ENCODE results near the gene TRIM46.

The TRIM46 gene, protein sequence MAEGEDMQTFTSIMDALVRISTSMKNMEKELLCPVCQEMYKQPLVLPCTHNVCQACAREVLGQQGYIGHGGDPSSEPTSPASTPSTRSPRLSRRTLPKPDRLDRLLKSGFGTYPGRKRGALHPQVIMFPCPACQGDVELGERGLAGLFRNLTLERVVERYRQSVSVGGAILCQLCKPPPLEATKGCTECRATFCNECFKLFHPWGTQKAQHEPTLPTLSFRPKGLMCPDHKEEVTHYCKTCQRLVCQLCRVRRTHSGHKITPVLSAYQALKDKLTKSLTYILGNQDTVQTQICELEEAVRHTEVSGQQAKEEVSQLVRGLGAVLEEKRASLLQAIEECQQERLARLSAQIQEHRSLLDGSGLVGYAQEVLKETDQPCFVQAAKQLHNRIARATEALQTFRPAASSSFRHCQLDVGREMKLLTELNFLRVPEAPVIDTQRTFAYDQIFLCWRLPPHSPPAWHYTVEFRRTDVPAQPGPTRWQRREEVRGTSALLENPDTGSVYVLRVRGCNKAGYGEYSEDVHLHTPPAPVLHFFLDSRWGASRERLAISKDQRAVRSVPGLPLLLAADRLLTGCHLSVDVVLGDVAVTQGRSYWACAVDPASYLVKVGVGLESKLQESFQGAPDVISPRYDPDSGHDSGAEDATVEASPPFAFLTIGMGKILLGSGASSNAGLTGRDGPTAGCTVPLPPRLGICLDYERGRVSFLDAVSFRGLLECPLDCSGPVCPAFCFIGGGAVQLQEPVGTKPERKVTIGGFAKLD

DNA sequence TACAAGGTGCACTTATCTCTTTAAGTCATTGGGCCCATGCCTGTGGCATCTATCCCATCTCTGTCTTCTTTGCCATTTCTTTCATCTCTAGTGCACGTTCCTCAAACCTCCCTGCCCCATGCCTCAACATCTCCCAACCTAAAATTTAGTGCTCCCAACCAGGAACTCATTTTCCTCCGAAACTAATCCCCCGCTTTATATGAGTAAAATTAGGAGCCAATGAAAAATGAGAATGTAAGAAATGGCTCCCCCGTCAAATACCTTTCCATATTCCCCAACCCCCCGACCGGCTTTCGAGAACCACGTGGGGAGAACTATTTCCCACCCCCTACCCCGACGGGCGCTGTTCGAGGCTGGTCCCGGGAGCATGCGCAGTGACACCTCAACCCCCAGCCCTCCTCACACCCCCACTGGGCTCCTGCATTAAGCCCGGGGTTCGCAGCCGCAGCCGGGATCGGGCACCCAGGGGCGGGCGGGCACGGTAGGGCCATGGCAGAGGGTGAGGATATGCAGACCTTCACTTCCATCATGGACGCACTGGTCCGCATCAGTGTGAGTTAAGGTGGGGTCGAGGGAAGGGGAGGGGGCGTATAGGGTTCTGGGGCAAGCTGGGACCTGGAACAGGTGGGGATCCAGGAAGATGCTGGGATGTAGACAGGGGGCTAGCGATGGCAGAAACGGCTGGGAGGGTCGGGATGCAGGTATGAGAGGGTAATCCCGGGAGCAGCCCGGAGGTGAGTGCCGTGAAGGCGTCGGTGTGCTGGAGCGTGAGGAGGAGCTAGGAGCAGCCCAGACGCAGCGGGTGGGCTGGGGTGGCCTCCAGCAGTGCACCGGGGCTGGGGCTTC lies at the start of gene TRIM46:
TSS of gene TRIM46 (plus strand) at position 372 of the 846 bp plus-strand sequence. CDS start at position 490, 118 bp downstream.
- DNase-seq (ENCODE audit: low read depth) = peak; percentile 71

- no peak for DNase-seq (ENCODE audit: low read depth)
These were observed 48.9 kb upstream of the TRIM46 start for GRCh38 chr1:155124503-155125463.

DNA sequence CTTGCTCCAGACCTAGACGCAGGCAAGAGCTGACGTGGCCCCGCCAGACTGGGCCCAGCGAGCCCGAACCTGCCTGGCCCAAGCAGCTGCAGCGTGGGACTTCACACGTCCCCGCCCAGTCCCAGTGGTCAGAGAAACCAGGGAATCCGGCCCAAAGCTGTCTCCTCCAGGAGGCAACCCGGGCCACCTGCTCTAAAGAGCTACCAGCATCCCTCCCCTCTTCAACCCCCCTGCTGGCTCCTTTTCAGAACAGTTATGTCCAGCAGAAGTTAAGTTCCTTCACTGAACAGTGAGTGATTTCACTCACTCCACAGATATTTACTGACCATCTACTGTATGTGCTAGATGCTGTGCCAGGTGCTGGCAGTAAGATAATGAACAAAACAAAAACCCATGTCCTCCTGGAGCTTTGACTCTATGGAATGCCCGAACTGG lies 48.1 kb upstream of the TRIM46 start:
- DNase-seq (ENCODE audit: low read depth) = no peak

GRCh38 chr1:155125946-155126555 lies 47.6 kb upstream of the TRIM46 start:
- no peak for DNase-seq (ENCODE audit: low read depth)

DNA sequence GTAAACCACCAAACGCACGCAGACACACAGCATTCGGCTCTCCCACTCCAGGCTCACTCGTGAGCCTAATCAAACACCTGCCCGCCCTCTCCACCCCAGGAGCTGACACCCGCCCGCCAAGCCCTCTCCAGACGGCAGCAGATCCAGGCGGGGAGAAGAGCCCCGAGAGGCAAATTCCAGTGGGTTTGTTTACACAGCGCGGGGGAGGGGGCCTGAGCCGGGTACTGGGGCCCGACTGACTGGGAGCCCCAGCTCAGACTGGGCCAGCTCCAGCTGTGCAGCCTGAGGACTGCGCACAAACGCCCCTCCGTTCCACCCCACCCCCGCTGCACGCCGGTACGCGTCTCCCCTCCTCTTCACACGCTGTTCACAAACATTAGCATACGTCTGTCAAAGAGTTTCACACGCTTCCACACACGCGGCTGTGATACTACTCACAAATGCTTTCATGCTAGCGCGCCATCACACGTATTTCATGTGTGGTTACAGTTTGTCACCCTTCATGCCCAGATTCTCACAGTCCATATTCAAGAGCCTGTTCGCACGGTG lies 47.0 kb upstream of the TRIM46 start:
- peak; percentile 23 for DNase-seq (ENCODE audit: low read depth)

DNA sequence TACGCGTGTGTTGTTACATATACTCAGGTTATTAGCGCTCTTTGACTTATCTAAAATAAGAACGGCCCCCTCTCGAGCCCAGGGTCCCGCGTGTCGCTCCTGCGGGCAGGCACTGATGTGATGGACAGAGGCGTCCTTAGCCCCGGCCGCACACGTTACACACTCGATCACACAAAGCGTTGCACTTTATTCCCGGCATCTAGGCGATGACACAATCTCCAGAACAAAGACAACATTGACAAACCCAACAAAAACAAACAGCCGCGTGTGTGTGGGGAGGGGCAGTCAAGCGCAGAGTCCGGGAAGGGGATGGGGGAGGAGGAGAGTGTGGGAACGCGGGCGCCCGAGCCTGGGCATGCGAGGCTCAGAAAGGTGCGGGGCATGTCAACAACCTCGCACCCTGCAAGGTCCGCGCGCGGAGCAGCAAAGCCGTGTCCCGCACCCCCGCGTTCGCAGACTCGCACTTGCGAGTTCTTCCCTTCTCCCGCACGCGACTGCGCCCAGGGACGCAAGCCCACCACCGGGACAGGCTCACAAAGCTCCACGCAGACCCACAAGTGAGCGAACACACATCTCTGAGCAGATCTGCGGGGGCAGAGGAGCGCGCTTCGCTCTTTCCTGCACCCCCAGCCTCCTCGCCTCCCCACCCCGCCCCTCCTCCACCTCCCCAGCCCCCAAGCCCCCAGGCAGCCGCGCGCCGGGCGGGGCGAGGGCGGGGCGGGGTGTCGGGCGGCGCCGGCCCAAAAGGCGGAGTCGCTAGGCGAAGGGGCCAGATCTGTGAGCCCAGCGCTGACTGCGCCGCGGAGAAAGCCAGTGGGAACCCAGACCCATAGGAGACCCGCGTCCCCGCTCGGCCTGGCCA lies 46.3 kb upstream of the TRIM46 start, which contains the start of gene EFNA1:
TSS of gene EFNA1 (plus strand) at position 772 of the 862 bp plus-strand sequence. CDS start 102 bp downstream, outside the sequence.
- peak; percentile 24 for DNase-seq (ENCODE audit: low read depth)

- DNase-seq (ENCODE audit: low read depth) = no peak
These were observed 45.5 kb upstream of the TRIM46 start for GRCh38 chr1:155127967-155128754.

DNA sequence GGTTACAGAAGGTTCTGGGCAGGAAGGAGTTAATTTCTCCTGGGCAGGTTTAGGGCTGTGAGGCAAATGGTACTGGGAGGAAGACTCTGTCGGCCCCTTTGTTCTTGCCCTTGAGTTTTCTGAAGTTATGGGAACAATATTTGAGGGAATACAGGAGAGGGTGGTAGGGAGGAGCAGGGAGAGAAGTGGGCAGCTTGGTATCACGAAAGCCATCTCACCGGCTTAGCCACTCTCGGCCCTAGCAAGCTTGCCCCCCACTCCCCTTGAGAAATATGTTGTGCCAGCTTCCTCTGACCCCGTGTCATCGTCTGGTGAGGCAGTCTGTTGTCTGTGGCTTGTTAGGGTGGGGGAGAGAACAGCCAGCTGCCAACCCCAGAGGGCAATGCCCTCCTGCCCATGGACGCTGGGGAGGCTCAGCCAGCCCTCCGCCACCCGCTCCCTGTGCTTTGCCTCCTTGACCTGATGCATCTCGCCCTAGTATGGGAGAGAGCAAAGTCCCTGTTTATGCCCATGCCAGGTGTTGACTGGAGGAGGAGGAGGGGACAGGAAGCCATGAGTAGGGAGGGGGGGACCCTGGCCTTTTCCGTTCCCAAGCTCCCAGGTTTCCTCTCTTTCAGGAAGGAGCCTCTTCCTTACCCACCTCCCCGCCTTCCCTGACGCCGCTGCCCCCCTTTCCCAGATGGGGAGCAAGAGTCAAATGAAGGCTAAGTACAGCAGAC lies 44.7 kb upstream of the TRIM46 start:
- DNase-seq (ENCODE audit: low read depth) = no peak

DNA sequence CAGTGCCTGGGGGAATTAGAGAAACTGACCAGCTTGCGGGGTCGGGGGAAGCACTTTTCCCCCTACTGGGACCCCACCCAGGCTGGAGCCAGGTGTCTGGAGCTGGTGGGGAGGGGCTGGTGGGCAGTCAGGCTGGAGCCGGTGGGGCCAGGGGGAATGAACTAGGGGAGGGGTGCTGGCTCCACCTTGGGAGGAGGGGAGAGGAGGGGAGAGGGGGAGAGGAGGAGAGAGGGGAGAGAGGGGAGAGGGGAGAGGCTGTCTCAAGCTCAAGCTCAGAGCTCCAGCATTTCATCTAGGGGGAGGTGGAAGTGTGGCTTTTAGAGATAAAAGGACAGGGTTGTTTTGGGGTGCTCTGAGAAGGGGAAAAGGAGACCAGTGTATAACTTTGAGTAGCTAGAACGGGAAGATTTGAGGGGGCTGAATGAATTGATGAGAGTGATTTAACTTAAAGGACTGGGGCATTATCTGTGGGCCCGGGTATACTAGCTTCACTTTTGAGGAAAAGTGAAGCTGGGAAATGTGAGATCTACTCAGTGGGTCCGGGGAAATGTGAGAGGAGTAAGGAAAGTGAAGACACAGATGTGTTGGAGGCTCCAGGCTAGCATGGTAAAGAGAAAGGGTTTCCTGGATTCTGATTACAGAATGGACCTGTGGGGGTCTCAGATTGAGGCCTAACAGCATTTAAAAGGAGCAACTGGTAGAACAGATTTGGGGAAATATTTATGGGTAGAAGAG lies 43.2 kb upstream of the TRIM46 start:
- DNase-seq (ENCODE audit: low read depth) = no peak

DNA sequence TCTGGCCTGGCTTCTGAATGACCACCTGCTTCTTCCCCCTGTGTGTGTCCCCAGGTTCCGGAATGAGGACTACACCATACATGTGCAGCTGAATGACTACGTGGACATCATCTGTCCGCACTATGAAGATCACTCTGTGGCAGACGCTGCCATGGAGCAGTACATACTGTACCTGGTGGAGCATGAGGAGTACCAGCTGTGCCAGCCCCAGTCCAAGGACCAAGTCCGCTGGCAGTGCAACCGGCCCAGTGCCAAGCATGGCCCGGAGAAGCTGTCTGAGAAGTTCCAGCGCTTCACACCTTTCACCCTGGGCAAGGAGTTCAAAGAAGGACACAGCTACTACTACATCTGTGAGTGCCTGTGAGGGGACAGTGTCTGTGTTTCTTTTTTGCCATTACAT lies 42.4 kb upstream of the TRIM46 start:
- no peak for DNase-seq (ENCODE audit: low read depth)

DNA sequence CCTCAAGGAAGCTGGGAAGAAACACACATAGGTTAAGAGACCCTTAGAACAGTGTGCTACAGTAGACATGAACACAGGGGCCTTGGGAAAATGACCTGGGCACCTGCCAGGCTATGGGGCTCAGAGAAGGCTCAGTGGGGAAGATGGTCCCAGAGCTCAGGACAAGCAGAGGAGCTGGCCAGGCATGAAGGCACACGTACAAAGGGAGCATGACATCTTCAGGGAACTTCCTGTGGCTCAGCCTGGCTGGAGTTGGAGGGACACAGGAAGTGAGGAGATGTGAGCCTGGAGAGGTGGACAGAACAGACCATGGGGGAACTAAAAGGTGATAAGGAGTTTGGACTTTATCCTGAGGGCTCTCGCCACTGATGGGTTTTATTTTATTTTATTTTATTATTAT lies 41.8 kb upstream of the TRIM46 start:
- DNase-seq (ENCODE audit: low read depth) = no peak

GRCh38 chr1:155133799-155134281 lies 39.8 kb upstream of the TRIM46 start:
- DNase-seq (ENCODE audit: low read depth) = no peak

DNA sequence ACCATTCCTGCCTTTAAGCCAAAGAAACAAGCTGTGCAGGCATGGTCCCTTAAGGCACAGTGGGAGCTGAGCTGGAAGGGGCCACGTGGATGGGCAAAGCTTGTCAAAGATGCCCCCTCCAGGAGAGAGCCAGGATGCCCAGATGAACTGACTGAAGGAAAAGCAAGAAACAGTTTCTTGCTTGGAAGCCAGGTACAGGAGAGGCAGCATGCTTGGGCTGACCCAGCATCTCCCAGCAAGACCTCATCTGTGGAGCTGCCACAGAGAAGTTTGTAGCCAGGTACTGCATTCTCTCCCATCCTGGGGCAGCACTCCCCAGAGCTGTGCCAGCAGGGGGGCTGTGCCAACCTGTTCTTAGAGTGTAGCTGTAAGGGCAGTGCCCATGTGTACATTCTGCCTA lies 39.3 kb upstream of the TRIM46 start:
- DNase-seq (ENCODE audit: low read depth) = no peak

DNA sequence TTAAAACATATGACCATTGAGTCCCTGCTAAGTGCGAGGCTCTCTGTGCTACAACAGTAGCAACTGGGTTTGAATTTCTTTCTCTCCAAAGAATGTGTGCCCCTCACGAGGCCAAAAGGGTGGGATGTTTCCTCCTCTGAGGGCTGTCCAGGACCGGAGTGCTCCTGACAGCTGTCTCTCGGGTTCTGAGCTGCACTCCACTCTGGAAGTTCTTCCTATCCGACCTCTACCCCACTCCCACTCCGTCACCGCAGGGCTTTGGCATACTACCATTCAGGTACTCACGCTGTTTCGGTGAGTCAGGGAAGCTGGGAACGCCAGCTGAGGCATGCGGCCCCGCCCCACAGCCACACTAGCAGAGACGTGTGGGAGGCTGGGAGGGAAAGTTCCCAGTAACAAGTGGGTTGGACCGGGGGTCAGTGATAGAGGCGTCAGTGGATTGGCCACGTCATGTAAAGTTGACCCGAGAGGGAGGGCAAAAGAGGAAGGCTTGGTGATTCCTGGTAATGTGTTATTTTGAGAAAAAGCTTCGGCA lies 38.7 kb upstream of the TRIM46 start:
- peak; percentile 76 for DNase-seq (ENCODE audit: low read depth)

DNA sequence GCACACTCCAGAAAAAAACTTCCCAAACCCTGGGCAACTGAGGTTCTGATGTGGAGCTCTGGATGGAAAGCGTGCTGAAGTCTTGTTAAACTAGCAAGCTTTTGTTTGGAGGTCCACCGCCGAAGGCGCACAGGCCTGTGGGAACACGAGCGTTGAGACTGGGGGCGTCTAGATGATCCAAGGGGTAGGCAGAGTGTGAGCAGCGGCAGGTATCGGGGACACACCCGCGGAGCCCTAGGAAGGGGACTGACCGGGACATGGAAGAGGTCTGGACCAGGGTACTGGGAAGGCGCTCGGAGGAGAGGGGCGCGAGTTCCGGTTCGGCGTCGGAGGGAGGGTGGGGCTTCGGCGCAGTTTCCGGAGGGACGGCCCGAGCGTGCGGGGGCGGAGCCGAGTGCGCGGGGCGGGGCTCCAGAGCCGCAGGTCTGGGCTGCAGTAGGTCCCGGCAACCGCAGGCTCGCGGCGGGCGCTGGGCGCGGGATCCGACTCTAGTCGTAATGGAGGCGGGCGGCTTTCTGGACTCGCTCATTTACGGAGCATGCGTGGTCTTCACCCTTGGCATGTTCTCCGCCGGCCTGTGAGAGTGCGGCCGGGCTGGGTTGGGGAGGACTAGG lies 38.1 kb upstream of the TRIM46 start, which contains the start of gene SLC50A1:
TSS of gene SLC50A1 (plus strand) at position 438 of the 614 bp plus-strand sequence. CDS start at position 498, 60 bp downstream.
- peak; percentile 87 for DNase-seq (ENCODE audit: low read depth)

DNA sequence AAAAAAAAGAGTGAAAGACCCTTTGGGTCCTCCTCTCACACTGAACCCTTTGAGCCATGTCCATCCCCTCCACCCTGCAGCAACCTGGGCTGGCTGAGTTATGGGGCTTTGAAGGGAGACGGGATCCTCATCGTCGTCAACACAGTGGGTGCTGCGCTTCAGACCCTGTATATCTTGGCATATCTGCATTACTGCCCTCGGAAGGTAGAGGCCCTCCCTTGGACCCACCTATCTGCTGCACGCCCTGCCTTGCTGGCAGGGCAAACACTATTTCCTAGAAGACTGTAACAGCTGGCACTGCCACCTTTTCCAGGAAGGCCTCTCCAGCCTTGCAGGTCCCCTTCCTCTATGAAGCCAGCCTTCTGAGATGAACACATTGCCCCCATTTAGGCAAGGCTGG lies 36.9 kb upstream of the TRIM46 start:
- no peak for DNase-seq (ENCODE audit: low read depth)
